Stomach (tissue), 9 donors: ENCODE measurements around the gene UCHL5. TPM values are rescaled to one million over a fixed set of nuclear protein-coding genes. Genes with fewer than 3 reads are reported as not detected.

Experiments
- DNase-seq, 2 donors: peaks; one replicate each; pipeline versions ENCODE4 v3.0.0 to v3.0.0-alpha.2; 2013 to 2019
- H3K27ac ChIP-seq, 5 donors: fragments of 200-600 bp in 4 of 5; sonication (generic) in 4 of 5; one replicate each; pipeline ENCODE4 v1.5.1; 2013 to 2019; ENCODE audit warnings: mild to moderate bottlenecking in 1 of 5, moderate library complexity in 1 of 5
- H3K27me3 ChIP-seq, 3 donors: fragments of 200-600 bp; sonication (generic); one replicate each; pipeline ENCODE4 v1.5.1; 2017 to 2019; ENCODE audit warnings: mixed run types in 1 of 3
- H3K36me3 ChIP-seq, 4 donors: fragments of 200-600 bp; sonication (generic); 1 replicate in 3 of 4; 2 replicates in 1 of 4; pipeline ENCODE4 v1.5.1; 2016 to 2019
- H3K4me1 ChIP-seq, 4 donors: fragments of 200-600 bp; sonication (generic); one replicate each; pipeline ENCODE4 v1.5.1; 2016 to 2019
- H3K4me3 ChIP-seq, 4 donors: fragments of 200-600 bp; sonication (generic) in 3 of 4; one replicate each; pipeline ENCODE4 v1.5.1; 2016 to 2019; ENCODE audit warnings: mild to moderate bottlenecking in 1 of 4
- H3K9me3 ChIP-seq, 4 donors: fragments of 200-600 bp; sonication (generic); one replicate each; pipeline ENCODE4 v1.5.1; 2016 to 2019
- CTCF ChIP-seq, 7 experiments: fragments of 450-650 bp in 4 of 7; fragments of 200-600 bp in 3 of 7; sonication (generic) in 3 of 7; IDR thresholded peaks; one replicate each; pipeline ENCODE4 v1.5.1; 2016 to 2019; ENCODE audit warnings: antibody characterized with exemption in 7 of 7, control low read depth in 2 of 7, mild to moderate bottlenecking in 1 of 7
- EP300 ChIP-seq: sonication (generic); formaldehyde crosslinking; IDR thresholded peaks from one replicate; pipeline ENCODE4 v1.6.1; 2017; ENCODE audit warnings: antibody characterized with exemption
- POLR2A ChIP-seq, 4 donors: fragments of 450-650 bp; IDR thresholded peaks; one replicate each; pipeline ENCODE4 v1.6.1; 2016; ENCODE audit warnings: antibody characterized with exemption in 4 of 4, control low read depth in 2 of 4, mild to moderate bottlenecking in 1 of 4, moderate library complexity in 1 of 4
- POLR2AphosphoS5 ChIP-seq, 3 donors: sonication (generic); formaldehyde crosslinking; IDR thresholded peaks; one replicate each; pipeline ENCODE4 v1.6.1; 2016; ENCODE audit warnings: antibody characterized with exemption in 3 of 3
- WGBS, 5 donors: extraction: QIAGEN DNeasy Blood & Tissue Kit in 3 of 5; methylation state at CpG; one replicate each; pipeline versions ENCODE4 v1.1.5 to v1.1.7; 2013 to 2018; 5-methylcytosine and 5-hydroxymethylcytosine counted together
- intact Hi-C: fragments of 100-400 bp; cut with DNase I; formaldehyde crosslinking; loops from one replicate; pipeline ENCODE4 v1.15.1; 2023; ENCODE audit warnings: low total_unique reads
- polyA plus RNA-seq, 3 donors: library from polyadenylated mRNA; stranded (reverse); fragments of 200-250 nt; gene quantifications; one replicate each; pipeline ENCODE4 v1.2.3, GENCODE V29; 2013
- total RNA-seq, 5 donors: library from RNA; depleted of rRNA; stranded (reverse); fragments of >200 nt; gene quantifications; one replicate each; pipeline versions ENCODE4 v1.1.0 to v1.2.3, GENCODE V29; 2014 to 2016
- donor health status: healthy with polysubstance abuse.
- donor health status: Bipolar disorder and iron deficiency.
- donor health status: healthy.

The UCHL5 gene
- total and polyA plus RNA-seq, 8 donors = 8.7 to 69.8 (median 24.9) TPM

DNA sequence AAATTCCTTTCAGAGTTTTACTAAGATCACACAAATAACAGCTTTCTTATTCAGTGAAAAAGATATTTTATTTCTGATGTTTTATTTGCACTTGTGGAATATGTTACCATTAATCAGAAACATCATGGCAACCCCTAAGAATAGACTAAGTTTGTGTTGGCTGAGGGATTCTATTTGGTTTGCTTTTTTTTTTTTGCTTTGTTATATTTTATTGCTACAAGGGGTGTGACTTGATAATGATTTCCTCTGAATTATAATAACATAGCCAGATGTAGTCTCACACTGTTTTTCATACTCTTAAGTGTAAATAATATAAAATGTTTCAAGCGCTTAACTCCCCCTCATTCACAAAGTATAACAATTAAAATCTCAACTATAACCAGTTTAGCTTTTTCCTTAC is 26.1 kb upstream of the UCHL5 start:
- Histone ChIP-seq H3K9me3 (no peaks in the 10 kb centered on the region), H3K27ac (no peak overlapping the region), H3K4me1 (no peaks in the 10 kb centered on the region), H3K27me3 (no peaks in the 10 kb centered on the region), H3K36me3 (peaks cover 16 to 76% (median 53%) of the 10 kb centered on the region in 4 donors), H3K4me3 (no peak overlapping the region)
- DNase-seq = no peak
- intact Hi-C loops = no loop called here
- WGBS, 5 donors = 83 to 98% (median 91%) methylated on average over 1 of the region's 1 CpG
- TF ChIP-seq POLR2AphosphoS5 (IDR thresholded peaks at IDR 0.05) = no peak
- TF ChIP-seq EP300 = no peak
- no peak for TF ChIP-seq CTCF (IDR thresholded peaks at IDR 0.05)
- TF ChIP-seq POLR2A (IDR thresholded peaks at IDR 0.05) = no peak

DNA sequence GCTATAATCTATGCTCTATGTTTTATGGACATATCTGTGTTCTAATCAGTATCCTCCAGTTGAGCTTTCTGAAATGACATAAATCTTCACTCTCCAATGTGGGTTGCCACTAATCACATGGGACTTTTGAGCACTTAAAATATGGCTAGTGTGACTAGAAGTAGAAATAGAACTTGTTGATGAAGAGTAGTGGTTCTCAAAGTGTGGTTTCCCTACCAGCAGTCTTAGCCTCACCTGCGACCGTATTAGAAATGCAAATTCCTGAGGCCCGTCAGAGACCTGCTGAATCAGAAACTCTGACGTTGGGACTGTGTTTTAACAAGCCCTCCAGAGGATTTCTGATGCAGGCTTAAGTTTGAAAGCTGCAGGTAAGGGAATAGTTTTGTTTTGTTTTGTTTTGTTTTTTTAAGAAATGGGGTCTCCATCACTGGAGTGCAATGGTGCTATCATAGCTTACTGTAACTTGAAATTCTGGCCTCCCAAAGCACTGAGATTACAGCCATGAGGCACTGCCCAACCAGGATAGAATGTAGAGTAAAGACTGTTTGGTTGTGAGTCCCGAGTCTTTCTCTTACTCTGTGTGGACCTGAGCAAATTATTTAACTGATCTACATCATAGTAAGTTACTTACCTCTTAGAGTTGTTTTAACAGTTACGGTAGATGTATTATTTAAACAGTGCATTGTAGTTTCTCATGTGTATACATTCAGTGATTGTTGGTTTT is 24.4 kb upstream of the UCHL5 start:
- 90 to 93% (median 92%) methylated on average over 6 of the region's 6 CpGs for WGBS, 5 donors
- no peaks in the 10 kb centered on the region for H3K27me3 ChIP-seq
- H3K4me3 ChIP-seq = no peak overlapping the region
- peaks cover 18 to 78% (median 63%) of the 10 kb centered on the region in 4 donors for H3K36me3 ChIP-seq
- H3K9me3 ChIP-seq = no peaks in the 10 kb centered on the region
- TF ChIP-seq POLR2AphosphoS5 (IDR thresholded peaks at IDR 0.05) (no peak), POLR2A (IDR thresholded peaks at IDR 0.05) (no peak), CTCF (IDR thresholded peaks at IDR 0.05) (no peak), EP300 (no peak)
- H3K4me1 ChIP-seq = no peaks in the 10 kb centered on the region
- H3K27ac ChIP-seq = no peak overlapping the region
- intact Hi-C loops = no loop called here
- no peak for DNase-seq

GRCh38 chr1:193079187-193079586 is 20.0 kb upstream of the UCHL5 start:
- no peak for DNase-seq
- intact Hi-C loops = no loop called here
- Histone ChIP-seq H3K27me3 (no peaks in the 10 kb centered on the region), H3K9me3 (no peaks in the 10 kb centered on the region), H3K4me3 (no peak overlapping the region), H3K27ac (no peak overlapping the region), H3K4me1 (peaks cover 0 to 9% (median 0%) of the 10 kb centered on the region in 4 donors), H3K36me3 (peaks cover 26 to 80% (median 72%) of the 10 kb centered on the region in 4 donors)
- 86 to 92% (median 90%) methylated on average over 3 of the region's 3 CpGs for WGBS, 5 donors
- no peak for TF ChIP-seq POLR2A (IDR thresholded peaks at IDR 0.05)

DNA sequence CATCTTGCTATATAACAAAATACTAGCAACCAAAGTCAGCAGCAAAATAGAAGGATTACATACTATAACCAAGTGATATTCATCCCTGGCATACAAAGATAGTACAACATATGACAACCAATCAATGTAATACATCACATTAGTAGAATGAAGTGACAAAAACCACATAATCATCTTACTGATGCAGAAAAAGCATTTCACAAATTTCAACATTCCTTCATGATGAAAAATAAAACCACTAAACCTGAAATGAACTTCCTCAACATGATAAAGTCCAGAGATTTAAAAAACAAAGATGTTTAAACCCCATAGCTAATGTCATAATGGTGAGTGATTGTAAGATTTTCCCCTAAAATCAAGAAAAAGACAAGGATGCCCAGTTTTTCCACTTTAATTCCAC is 18.8 kb upstream of the UCHL5 start:
- DNase-seq = no peak
- Histone ChIP-seq H3K27me3 (no peaks in the 10 kb centered on the region), H3K9me3 (no peaks in the 10 kb centered on the region), H3K36me3 (peaks cover 17 to 73% (median 60%) of the 10 kb centered on the region in 4 donors), H3K4me3 (no peak overlapping the region), H3K27ac (no peak overlapping the region), H3K4me1 (peaks cover 0 to 9% (median 0%) of the 10 kb centered on the region in 4 donors)
- no peak for TF ChIP-seq EP300
- no peak for TF ChIP-seq POLR2AphosphoS5 (IDR thresholded peaks at IDR 0.05)
- no peak for TF ChIP-seq POLR2A (IDR thresholded peaks at IDR 0.05)
- TF ChIP-seq CTCF (IDR thresholded peaks at IDR 0.05) = no peak
- intact Hi-C loops = no loop called here

GRCh38 chr1:193070942-193071341 is 11.8 kb upstream of the UCHL5 start:
- intact Hi-C loops = no loop called here
- 59 to 71% (median 66%) methylated on average over 5 of the region's 5 CpGs for WGBS, 5 donors
- no peak overlapping the region for H3K27ac ChIP-seq

More at GRCh38 chr1:193070942-193071341, 11.8 kb upstream of the UCHL5 start:
- Histone ChIP-seq H3K27me3 (no peaks in the 10 kb centered on the region), H3K4me1 (peaks cover 0 to 34% (median 15%) of the 10 kb centered on the region in 4 donors), H3K4me3 (no peak overlapping the region), H3K36me3 (peaks cover 4 to 13% (median 9%) of the 10 kb centered on the region in 4 donors), H3K9me3 (no peaks in the 10 kb centered on the region)
- DNase-seq = no peak
- TF ChIP-seq CTCF (IDR thresholded peaks at IDR 0.05) (no peak), POLR2A (IDR thresholded peaks at IDR 0.05) (no peak), POLR2AphosphoS5 (IDR thresholded peaks at IDR 0.05) (no peak), EP300 (no peak)
